Astrocyte (in vitro differentiated cells and primary cell): Measurements from ENCODE around the gene ZNF407. TPM values are rescaled to one million over a fixed set of nuclear protein-coding genes. Genes with fewer than 3 reads are reported as not detected.

Experiments
- DNase-seq: peaks from one replicate; pipeline ENCODE4 v3.0.0-alpha.2; 2010; ENCODE audit warnings: low read depth
- FAIRE-seq: peaks from 2 replicates; lab custom pipeline; 2011; peaks lifted over from hg19 to GRCh38; lab: Jason Lieb, UNC
- H2AFZ ChIP-seq: 2 replicates; pipeline ENCODE4 v1.6.0; 2012; ENCODE audit warnings: low read depth, low read length, inconsistent platforms
- H3K27ac ChIP-seq: 2 replicates; pipeline ENCODE4 v1.5.1; 2011; ENCODE audit warnings: low read depth, low read length, inconsistent platforms
- H3K27me3 ChIP-seq: 2 replicates; pipeline ENCODE4 v1.6.0; 2011; ENCODE audit warnings: low read length, inconsistent platforms; ENCODE audit not compliant: insufficient read depth
- H3K36me3 ChIP-seq: 2 replicates; pipeline ENCODE4 v1.5.1; 2011; ENCODE audit warnings: low read length, inconsistent platforms; ENCODE audit not compliant: insufficient read depth
- H3K4me1 ChIP-seq: 2 replicates; pipeline ENCODE4 v1.5.1; 2011; ENCODE audit warnings: low read length, inconsistent platforms; ENCODE audit not compliant: insufficient read depth
- H3K4me2 ChIP-seq: 2 replicates; pipeline ENCODE4 v1.6.0; 2012; ENCODE audit warnings: low read length, inconsistent platforms
- H3K4me3 ChIP-seq: 2 replicates; pipeline ENCODE4 v1.5.1; 2011; ENCODE audit warnings: low read depth, mild to moderate bottlenecking, low read length, inconsistent platforms; ENCODE audit not compliant: insufficient read depth
- H3K79me2 ChIP-seq: 2 replicates; pipeline ENCODE4 v1.6.0; 2012; ENCODE audit warnings: mild to moderate bottlenecking, low read length, inconsistent platforms; ENCODE audit not compliant: insufficient read depth
- H3K9ac ChIP-seq: 2 replicates; pipeline ENCODE4 v1.6.0; 2012; ENCODE audit warnings: mild to moderate bottlenecking, low read length, inconsistent platforms
- H3K9me3 ChIP-seq: 2 replicates; pipeline ENCODE4 v1.5.1; 2012; ENCODE audit warnings: low read depth, mild to moderate bottlenecking, low read length, inconsistent platforms; ENCODE audit not compliant: insufficient read depth
- H4K20me1 ChIP-seq: 2 replicates; pipeline ENCODE4 v1.6.0; 2012; ENCODE audit warnings: low read length, inconsistent platforms; ENCODE audit not compliant: insufficient read depth
- H3K27ac Mint-ChIP-seq: one replicate; pipeline ENCODE4 v1.8.0; 2021; ENCODE audit warnings: mild to moderate bottlenecking, mixed read lengths; ENCODE audit not compliant: unreplicated experiment
- H3K27me3 Mint-ChIP-seq: one replicate; pipeline ENCODE4 v1.8.0; 2021; ENCODE audit warnings: low read depth, mixed read lengths; ENCODE audit not compliant: unreplicated experiment
- H3K36me3 Mint-ChIP-seq: one replicate; pipeline ENCODE4 v1.8.0; 2021; ENCODE audit warnings: low read depth, mixed read lengths; ENCODE audit not compliant: unreplicated experiment
- H3K4me1 Mint-ChIP-seq: one replicate; pipeline ENCODE4 v1.8.0; 2021; ENCODE audit warnings: low read depth, mixed read lengths; ENCODE audit not compliant: unreplicated experiment
- H3K4me3 Mint-ChIP-seq: one replicate; pipeline ENCODE4 v1.8.0; 2021; ENCODE audit warnings: mild to moderate bottlenecking, moderate library complexity, mixed read lengths; ENCODE audit not compliant: unreplicated experiment
- H3K9me3 Mint-ChIP-seq: one replicate; pipeline ENCODE4 v1.8.0; 2021; ENCODE audit warnings: mild to moderate bottlenecking, mixed read lengths; ENCODE audit not compliant: unreplicated experiment
- CTCF ChIP-seq: IDR thresholded peaks from 2 replicates; pipeline ENCODE4 v1.5.1; 2011; ENCODE audit warnings: low read depth, mild to moderate bottlenecking, inconsistent platforms, low read length, moderate library complexity; ENCODE audit not compliant: insufficient read depth
- EZH2 ChIP-seq: IDR thresholded peaks from 2 replicates; pipeline ENCODE4 v1.6.1; 2012; ENCODE audit warnings: mild to moderate bottlenecking, low read length, inconsistent platforms; ENCODE audit not compliant: insufficient read depth
- total RNA-seq: library from RNA; stranded (reverse); gene quantifications from 2 replicates; pipeline ENCODE4 v1.2.1, GENCODE V29; 2021

Gene ZNF407
- total RNA-seq, 1 donor from 2014 or later: 13.8 TPM

- no peak overlapping the region for H3K27ac Mint-ChIP-seq
- Histone ChIP-seq H3K9me3 (no peaks in the 10 kb centered on the region), H3K9ac (no peak overlapping the region), H3K27me3 (no peaks in the 10 kb centered on the region), H4K20me1 (no peaks in the 10 kb centered on the region), H3K36me3 (no peaks in the 10 kb centered on the region), H3K79me2 (no peaks in the 10 kb centered on the region), H3K4me2 (no peak overlapping the region), H3K4me1 (no peaks in the 10 kb centered on the region), H3K4me3 (no peak overlapping the region), H2AFZ (no peak overlapping the region), H3K27ac (no peak overlapping the region)
- DNase-seq (no peak), FAIRE-seq (no peak)
- no peaks in the 10 kb centered on the region for H3K9me3 Mint-ChIP-seq
- no peak overlapping the region for H3K4me3 Mint-ChIP-seq
- no peak for TF ChIP-seq EZH2
- TF ChIP-seq CTCF: no peak
- peaks cover 9% of the 10 kb centered on the region for H3K36me3 Mint-ChIP-seq
- H3K27me3 Mint-ChIP-seq: no peaks in the 10 kb centered on the region
- no peaks in the 10 kb centered on the region for H3K4me1 Mint-ChIP-seq
Measured at GRCh38 chr18:74977041-74977440, 379.4 kb downstream of the ZNF407 start.

- no peak overlapping the region for H3K4me2 ChIP-seq
- Mint-ChIP-seq H3K9me3 (no peaks in the 10 kb centered on the region), H3K27ac (no peak overlapping the region), H3K4me1 (no peaks in the 10 kb centered on the region), H3K4me3 (no peak overlapping the region), H3K27me3 (no peaks in the 10 kb centered on the region), H3K36me3 (peaks cover 9% of the 10 kb centered on the region)
- no peak overlapping the region for H3K27ac ChIP-seq
- no peaks in the 10 kb centered on the region for H3K79me2 ChIP-seq
- no peak overlapping the region for H3K4me3 ChIP-seq
- H3K36me3 ChIP-seq: no peaks in the 10 kb centered on the region
- H4K20me1 ChIP-seq: no peaks in the 10 kb centered on the region
- H2AFZ ChIP-seq: no peak overlapping the region
- no peaks in the 10 kb centered on the region for H3K27me3 ChIP-seq
- H3K9ac ChIP-seq: no peak overlapping the region
- no peak for DNase-seq
- TF ChIP-seq EZH2 (no peak), CTCF (no peak)
- no peaks in the 10 kb centered on the region for H3K9me3 ChIP-seq
- FAIRE-seq: no peak
- no peaks in the 10 kb centered on the region for H3K4me1 ChIP-seq
Measured at GRCh38 chr18:74980669-74981068, 383.0 kb downstream of the ZNF407 start.

- no peaks in the 10 kb centered on the region for H3K9me3 Mint-ChIP-seq
- no peak overlapping the region for H3K4me3 Mint-ChIP-seq
- TF ChIP-seq EZH2 (no peak), CTCF (no peak)
- Histone ChIP-seq H3K4me2 (no peak overlapping the region), H3K27me3 (no peaks in the 10 kb centered on the region), H3K4me3 (no peak overlapping the region), H3K36me3 (no peaks in the 10 kb centered on the region), H3K79me2 (no peaks in the 10 kb centered on the region), H3K4me1 (no peaks in the 10 kb centered on the region), H3K9me3 (no peaks in the 10 kb centered on the region), H2AFZ (no peak overlapping the region), H3K9ac (no peak overlapping the region), H3K27ac (no peak overlapping the region), H4K20me1 (no peaks in the 10 kb centered on the region)
- no peaks in the 10 kb centered on the region for H3K4me1 Mint-ChIP-seq
- no peaks in the 10 kb centered on the region for H3K27me3 Mint-ChIP-seq
- DNase-seq (no peak), FAIRE-seq (no peak)
- no peak overlapping the region for H3K27ac Mint-ChIP-seq
- peaks cover 9% of the 10 kb centered on the region for H3K36me3 Mint-ChIP-seq
Measured at GRCh38 chr18:74981476-74981875, 383.8 kb downstream of the ZNF407 start.
